Cardiac muscle cell (in vitro differentiated cells and primary cell): Measurements from ENCODE around the gene NUP62CL. TPM values are rescaled to one million over a fixed set of nuclear protein-coding genes. Genes with fewer than 3 reads are reported as not detected.

ENCODE experiments used
- DNase-seq, 2 donors: peaks; one replicate each; pipeline versions ENCODE4 v3.0.0 to v3.0.0-alpha.2; 2010 to 2017; ENCODE audit warnings: low read depth in 1 of 2, low spot score in 1 of 2
- H3K27ac ChIP-seq: fragments of 200-600 bp; sonication (generic); 2 replicates; pipeline ENCODE4 v1.5.1; 2016
- H3K27me3 ChIP-seq: fragments of 200-600 bp; sonication (generic); 2 replicates; pipeline ENCODE4 v1.6.0; 2016; ENCODE audit warnings: control low read depth
- H3K36me3 ChIP-seq: fragments of 200-600 bp; sonication (generic); 2 replicates; pipeline ENCODE4 v1.5.1; 2016; ENCODE audit warnings: control low read depth
- H3K4me1 ChIP-seq: fragments of 200-600 bp; sonication (generic); 2 replicates; pipeline ENCODE4 v1.8.1; 2017; ENCODE audit warnings: low read depth, mild to moderate bottlenecking, mixed run types
- H3K4me3 ChIP-seq: fragments of 200-600 bp; sonication (generic); 2 replicates; pipeline ENCODE4 v1.5.1; 2016; ENCODE audit warnings: mild to moderate bottlenecking
- H3K9me3 ChIP-seq: fragments of 200-600 bp; sonication (generic); 2 replicates; pipeline ENCODE4 v1.5.1; 2017; ENCODE audit warnings: low read depth, mild to moderate bottlenecking, control low read depth
- CTCF ChIP-seq: IDR thresholded peaks from 2 replicates; pipeline ENCODE4 v1.5.1; 2012; ENCODE audit warnings: low read depth, mild to moderate bottlenecking, low read length
- polyA plus RNA-seq: library from polyadenylated mRNA; unstranded; fragments of >200 nt; fragmentation: Nextera tagmentation; extraction: Ambion mirVana; gene quantifications from 2 replicates; pipeline ENCODE4 v1.2.1, GENCODE V29; 2016
- total RNA-seq: library from RNA; depleted of rRNA; stranded (reverse); fragments of >200 nt; gene quantifications from 2 replicates; pipeline ENCODE4 v1.2.3, GENCODE V29; 2016

Gene NUP62CL
- total and polyA plus RNA-seq, 2 experiments from 2014 or later, result 9.1 to 20.5 TPM

GRCh38 chrX:107154787-107155620 is 51.2 kb downstream of the NUP62CL start:
- Histone ChIP-seq H3K4me1 (no peaks in the 10 kb centered on the region), H3K36me3 (no peaks in the 10 kb centered on the region), H3K4me3 (no peak overlapping the region), H3K27ac (no peak overlapping the region), H3K9me3 (no peaks in the 10 kb centered on the region), H3K27me3 (no peaks in the 10 kb centered on the region)
- TF ChIP-seq CTCF, result no peak
- no peak for DNase-seq

DNA sequence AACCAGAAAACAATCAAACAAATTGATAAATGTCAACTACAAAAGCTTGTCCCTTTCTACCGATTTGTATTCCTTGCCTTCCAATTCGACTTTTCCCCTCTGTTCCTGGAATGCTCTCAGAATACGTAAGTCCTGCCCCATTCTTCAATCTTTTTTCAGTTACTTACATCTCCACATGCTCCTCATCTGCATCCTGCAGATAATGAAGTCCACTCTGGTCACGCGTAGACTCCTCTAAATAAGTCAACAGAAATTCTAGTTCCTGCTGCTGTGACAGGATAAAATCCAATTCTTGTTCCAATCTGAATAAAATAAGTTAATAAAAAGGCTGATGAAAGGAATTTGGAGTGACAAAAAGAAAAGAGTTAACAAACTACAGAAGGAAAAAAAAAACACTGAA is 53.2 kb downstream of the NUP62CL start:
- no peak overlapping the region for H3K27ac ChIP-seq
- DNase-seq, result no peak
- no peaks in the 10 kb centered on the region for H3K4me1 ChIP-seq
- no peaks in the 10 kb centered on the region for H3K9me3 ChIP-seq
- H3K27me3 ChIP-seq, result no peaks in the 10 kb centered on the region
- no peak overlapping the region for H3K4me3 ChIP-seq
- no peak for TF ChIP-seq CTCF
- no peaks in the 10 kb centered on the region for H3K36me3 ChIP-seq

GRCh38 chrX:107146670-107147069 is 59.6 kb downstream of the NUP62CL start:
- H3K4me3 ChIP-seq, result no peak overlapping the region
- H3K27ac ChIP-seq, result no peak overlapping the region
- peak in 1 of 2 donors; percentile 11 for DNase-seq
- no peak for TF ChIP-seq CTCF
- no peaks in the 10 kb centered on the region for H3K36me3 ChIP-seq
- H3K9me3 ChIP-seq, result no peaks in the 10 kb centered on the region
- H3K27me3 ChIP-seq, result no peaks in the 10 kb centered on the region
- no peaks in the 10 kb centered on the region for H3K4me1 ChIP-seq

DNA sequence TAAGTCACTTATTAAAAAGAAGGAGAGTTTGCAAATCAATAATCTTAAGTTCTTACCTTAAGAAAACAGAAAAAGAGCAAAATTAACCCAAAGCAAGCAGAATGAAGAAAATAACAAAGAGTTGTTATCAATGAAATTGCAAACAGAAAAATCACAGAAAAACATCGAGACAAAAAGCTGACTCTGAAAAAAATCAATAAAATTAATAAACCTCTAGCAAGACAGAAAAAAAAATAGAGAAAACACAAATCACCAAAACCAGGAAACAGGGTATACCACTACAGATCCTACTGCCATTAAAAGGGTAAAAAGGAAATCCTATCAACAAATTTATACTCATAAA is 70.3 kb downstream of the NUP62CL start:
- Histone ChIP-seq H3K36me3 (no peaks in the 10 kb centered on the region), H3K27me3 (no peaks in the 10 kb centered on the region), H3K27ac (no peak overlapping the region), H3K9me3 (no peaks in the 10 kb centered on the region), H3K4me3 (no peak overlapping the region), H3K4me1 (peaks cover 6% of the 10 kb centered on the region)
- DNase-seq, result no peak
- TF ChIP-seq CTCF, result no peak

DNA sequence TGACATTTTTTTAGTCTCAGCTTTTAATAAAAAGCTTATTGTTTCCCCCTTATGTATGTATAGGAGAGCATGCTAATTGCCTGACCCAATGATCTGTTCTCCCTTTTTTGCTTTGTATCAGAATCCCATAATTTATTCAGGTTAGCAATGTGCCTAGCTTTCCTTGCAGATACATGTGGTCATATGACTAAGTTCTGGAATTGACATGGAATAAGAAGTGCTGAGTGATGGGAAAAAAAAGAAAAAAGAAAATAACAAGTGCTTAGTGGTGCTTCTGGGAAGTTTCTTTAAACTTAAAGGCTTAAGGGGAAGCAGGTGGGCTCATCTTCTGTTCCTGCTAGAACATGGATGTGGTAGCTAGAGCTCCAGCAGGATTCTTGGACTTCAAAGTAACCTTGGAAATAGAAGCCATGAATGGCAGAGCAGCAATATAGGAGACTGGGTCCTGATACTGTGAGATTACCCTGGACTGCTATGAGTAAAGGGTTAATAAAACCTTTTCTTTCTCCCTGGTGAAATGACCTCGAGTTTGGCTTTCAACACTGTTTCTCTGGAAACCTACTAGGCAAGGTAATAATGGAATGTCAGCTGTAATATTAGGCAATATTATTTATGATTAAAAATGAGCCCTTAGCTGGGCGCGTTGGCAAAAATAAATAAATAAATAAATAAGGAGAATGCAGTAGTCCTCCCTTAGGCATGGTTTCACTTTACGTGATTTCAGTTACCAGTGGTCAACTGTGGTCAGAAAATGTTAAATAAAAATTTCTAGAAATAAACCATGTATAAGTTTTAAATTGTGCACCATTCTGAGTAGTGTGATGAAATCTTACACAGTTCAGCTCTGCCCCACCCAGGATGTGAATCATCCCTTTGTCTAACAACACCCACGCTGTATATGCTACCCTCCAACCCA is 70.9 kb downstream of the NUP62CL start:
- peak in 1 of 2 donors; percentile 58 for DNase-seq
- no peaks in the 10 kb centered on the region for H3K36me3 ChIP-seq
- no peak overlapping the region for H3K4me3 ChIP-seq
- no peaks in the 10 kb centered on the region for H3K27me3 ChIP-seq
- TF ChIP-seq CTCF, result no peak
- H3K4me1 ChIP-seq, result no peaks in the 10 kb centered on the region
- H3K27ac ChIP-seq, result no peak overlapping the region
- no peaks in the 10 kb centered on the region for H3K9me3 ChIP-seq
